ENCODE results near the gene SLC2A10. TPM values are rescaled to one million over a fixed set of nuclear protein-coding genes. Genes with fewer than 3 reads are reported as not detected.

The SLC2A10 gene
- total RNA-seq, 1 donor from 2014 or later = 6.5 TPM

- DNase-seq (ENCODE audit: low read depth, low spot score) = no peak
Measured at GRCh38 chr20:46702447-46703203, 6.8 kb upstream of the SLC2A10 start.

- no peak for DNase-seq (ENCODE audit: low read depth, low spot score)
Measured at GRCh38 chr20:46703435-46703834, 6.0 kb upstream of the SLC2A10 start.

GRCh38 chr20:46704714-46705377 lies 4.6 kb upstream of the SLC2A10 start:
- DNase-seq (ENCODE audit: low read depth, low spot score) = no peak

GRCh38 chr20:46705378-46705729 lies 4.1 kb upstream of the SLC2A10 start:
- DNase-seq (ENCODE audit: low read depth, low spot score) = no peak

GRCh38 chr20:46706242-46706641 lies 3.2 kb upstream of the SLC2A10 start:
- no peak for DNase-seq (ENCODE audit: low read depth, low spot score)

GRCh38 chr20:46708172-46708860 lies 1.1 kb upstream of the SLC2A10 start:
- DNase-seq (ENCODE audit: low read depth, low spot score) = no peak

- no peak for DNase-seq (ENCODE audit: low read depth, low spot score)
Measured at GRCh38 chr20:46709055-46709458, 392 bp upstream of the SLC2A10 start.

- no peak for DNase-seq (ENCODE audit: low read depth, low spot score)
Measured at GRCh38 chr20:46710153-46710913, 884 bp downstream of the SLC2A10 start.

- no peak for DNase-seq (ENCODE audit: low read depth, low spot score)
Measured at GRCh38 chr20:46712056-46712636, 2.7 kb downstream of the SLC2A10 start.

- DNase-seq (ENCODE audit: low read depth, low spot score) = no peak
Measured at GRCh38 chr20:46713957-46714834, 4.7 kb downstream of the SLC2A10 start.

GRCh38 chr20:46715292-46715756 lies 5.9 kb downstream of the SLC2A10 start:
- DNase-seq (ENCODE audit: low read depth, low spot score) = no peak

GRCh38 chr20:46717818-46718541 lies 8.5 kb downstream of the SLC2A10 start:
- no peak for DNase-seq (ENCODE audit: low read depth, low spot score)

- no peak for DNase-seq (ENCODE audit: low read depth, low spot score)
Measured at GRCh38 chr20:46720019-46720418, 10.6 kb downstream of the SLC2A10 start.

- DNase-seq (ENCODE audit: low read depth, low spot score) = no peak
Measured at GRCh38 chr20:46720776-46721425, 11.5 kb downstream of the SLC2A10 start.

- DNase-seq (ENCODE audit: low read depth, low spot score) = no peak
Measured at GRCh38 chr20:46721476-46721875, 12.0 kb downstream of the SLC2A10 start.

- no peak for DNase-seq (ENCODE audit: low read depth, low spot score)
Measured at GRCh38 chr20:46722450-46722849, 13.0 kb downstream of the SLC2A10 start.

GRCh38 chr20:46723039-46723438 lies 13.6 kb downstream of the SLC2A10 start:
- no peak for DNase-seq (ENCODE audit: low read depth, low spot score)

- no peak for DNase-seq (ENCODE audit: low read depth, low spot score)
Measured at GRCh38 chr20:46724343-46724959, 15.0 kb downstream of the SLC2A10 start.

All from pulmonary artery endothelial cell (primary cell).